ENCODE data around the gene PLCH1.

PLCH1 gene

DNA sequence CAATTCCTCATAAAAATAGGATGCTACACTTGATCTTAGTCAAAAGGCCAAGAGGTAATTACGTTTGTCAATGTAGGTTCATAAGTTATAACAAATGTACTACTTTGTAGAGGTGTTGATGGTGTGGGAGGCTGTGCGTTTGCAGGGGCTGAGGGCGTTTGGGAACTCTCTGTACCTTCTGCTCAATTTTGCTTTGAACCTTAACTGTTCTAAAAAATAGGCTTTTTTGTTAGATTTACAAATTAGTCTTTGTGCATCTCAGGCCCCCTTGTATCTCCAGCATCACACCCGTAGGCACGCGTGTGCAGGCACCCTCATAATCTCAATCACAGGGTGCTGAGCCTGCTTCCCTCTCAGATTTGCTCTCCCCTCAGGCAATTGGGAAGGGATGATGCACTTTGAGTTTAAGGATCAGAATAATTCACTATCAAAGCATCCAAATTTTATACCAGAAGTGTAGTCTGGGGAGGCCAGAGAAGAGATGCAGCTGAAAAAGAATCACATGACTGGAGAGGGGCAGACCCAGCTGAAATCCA, 415.3 kb downstream of the PLCH1 start:
- DNase-seq = no peak

DNA sequence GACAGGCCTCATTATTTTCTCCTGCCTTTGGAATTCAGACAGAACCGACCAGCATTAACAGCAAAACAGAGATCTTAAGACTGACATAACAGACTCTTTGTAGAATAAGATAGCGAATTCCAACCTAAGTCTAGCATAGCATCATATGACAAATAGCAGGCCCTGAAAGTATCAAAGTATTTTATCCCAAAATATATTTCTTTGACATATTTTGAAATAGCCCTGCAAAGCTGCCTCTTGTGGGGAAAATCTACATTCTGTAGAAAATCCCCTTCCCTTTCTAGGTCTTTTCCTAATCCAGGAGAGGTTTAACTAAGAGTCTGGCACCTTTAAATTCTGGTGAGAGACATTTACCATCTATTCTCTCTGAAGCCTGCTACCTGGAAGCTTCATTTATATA, 417.0 kb downstream of the PLCH1 start:
- no peak for DNase-seq

DNA sequence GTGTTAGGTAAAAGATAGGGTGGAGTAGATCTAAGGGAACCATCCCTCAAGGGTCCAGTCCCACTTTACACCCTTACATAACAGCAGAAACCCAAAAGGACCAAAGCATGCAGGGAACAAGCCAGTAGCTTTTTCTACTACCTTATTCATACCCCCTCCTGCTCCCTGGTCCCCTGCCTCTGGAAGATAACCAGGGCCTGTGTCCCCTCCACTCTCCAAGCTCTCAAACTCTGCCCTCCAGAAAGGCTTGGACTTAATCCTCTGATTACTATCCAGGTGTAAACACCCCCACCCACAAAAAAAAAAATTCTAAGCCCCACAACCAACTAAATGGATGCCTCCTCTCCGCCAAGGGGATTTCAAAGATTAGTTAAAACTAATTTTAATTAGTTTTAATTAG, 417.4 kb downstream of the PLCH1 start:
- no peak for DNase-seq

DNA sequence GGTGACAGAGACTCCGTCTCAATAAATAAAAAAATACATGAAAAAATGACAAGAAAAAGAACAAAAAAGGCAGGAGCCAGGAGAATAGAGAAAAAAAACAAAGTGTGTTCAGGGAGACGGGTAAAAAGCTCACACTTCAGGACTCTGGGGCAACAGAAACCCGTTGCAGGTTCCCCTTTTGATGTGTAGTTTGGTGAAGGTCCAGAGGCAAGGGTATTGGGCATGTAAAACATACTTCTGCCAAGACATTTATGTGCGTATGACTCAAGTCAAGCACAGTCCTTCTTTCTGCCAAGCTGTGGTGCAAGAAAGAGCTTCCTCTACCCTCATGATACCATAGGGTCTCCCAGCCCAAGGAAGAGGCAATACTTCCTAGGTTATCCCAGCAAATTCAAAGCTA, 418.0 kb downstream of the PLCH1 start:
- no peak for DNase-seq

DNA sequence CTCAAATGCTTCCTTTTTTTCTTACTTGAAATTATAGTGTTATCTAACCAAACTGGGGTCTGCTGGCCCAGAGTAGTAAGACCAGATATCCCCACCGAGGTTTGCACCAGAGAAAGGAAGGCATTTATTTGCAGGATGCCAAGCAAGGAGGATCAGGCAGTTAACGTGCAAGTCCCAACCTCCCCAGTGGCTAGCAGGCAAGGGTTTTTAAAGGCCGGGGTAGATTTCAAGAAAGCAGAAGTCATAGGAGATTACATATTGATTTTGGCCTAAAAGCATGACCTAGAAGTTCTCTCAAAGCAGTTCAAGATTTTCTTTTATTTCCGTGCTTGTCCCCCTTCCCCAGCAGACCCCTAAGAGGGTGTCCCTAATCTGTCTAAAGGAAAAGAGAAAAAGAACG, 418.6 kb downstream of the PLCH1 start:
- no peak for DNase-seq
